Upper lobe of right lung (tissue), 1 donor: ENCODE data around the gene NHSL2. TPM values are rescaled to one million over a fixed set of nuclear protein-coding genes. Genes with fewer than 3 reads are reported as not detected.
A peak's percentile ranks its signal among the peaks of the same experiment; 100 is the strongest.

Experiments
- ATAC-seq: fragments of 200-7000 bp; cut with Tn5 transposase; one replicate; pipeline ENCODE4 v1.9.1; 2020; ENCODE audit warnings: mild to moderate bottlenecking, moderate library complexity
- DNase-seq: peaks from one replicate; pipeline ENCODE4 v3.0.0-alpha.2; 2020
- H3K27ac ChIP-seq: fragments of 200-600 bp; one replicate; pipeline ENCODE4 v1.8.0; 2022
- H3K27me3 ChIP-seq: fragments of 200-600 bp; one replicate; pipeline ENCODE4 v1.8.0; 2022; ENCODE audit warnings: mild to moderate bottlenecking
- H3K36me3 ChIP-seq: fragments of 200-600 bp; one replicate; pipeline ENCODE4 v1.8.0; 2022
- H3K4me1 ChIP-seq: fragments of 200-600 bp; one replicate; pipeline ENCODE4 v1.8.0; 2022
- H3K4me3 ChIP-seq: fragments of 200-600 bp; one replicate; pipeline ENCODE4 v1.8.0; 2022; ENCODE audit warnings: mild to moderate bottlenecking
- H3K9me3 ChIP-seq: fragments of 200-600 bp; one replicate; pipeline ENCODE4 v1.8.0; 2022
- intact Hi-C: fragments of 100-400 bp; cut with DNase I; formaldehyde crosslinking; loops from one replicate; pipeline ENCODE4 v1.11.0; 2022
- total RNA-seq: library from RNA; stranded (reverse); fragmentation: NEBNext Ultra II Directional; extraction: Animal tissue kit (Norgen Biotek cat#: 25700); gene quantifications from one replicate; pipeline ENCODE4 v1.2.1, GENCODE V29; 2021
- TF ChIP-seq, protein P1 (sequence below): fragments of 200-600 bp; IDR thresholded peaks from one replicate; pipeline ENCODE4 v1.8.0; 2022; ENCODE audit warnings: antibody characterized with exemption
- donor health status: DM: no; HTN: yes; CAD: no; lungs with severe emphysema.

NHSL2 gene
- total RNA-seq, 1 donor from 2014 or later = 17.3 TPM

DNA sequence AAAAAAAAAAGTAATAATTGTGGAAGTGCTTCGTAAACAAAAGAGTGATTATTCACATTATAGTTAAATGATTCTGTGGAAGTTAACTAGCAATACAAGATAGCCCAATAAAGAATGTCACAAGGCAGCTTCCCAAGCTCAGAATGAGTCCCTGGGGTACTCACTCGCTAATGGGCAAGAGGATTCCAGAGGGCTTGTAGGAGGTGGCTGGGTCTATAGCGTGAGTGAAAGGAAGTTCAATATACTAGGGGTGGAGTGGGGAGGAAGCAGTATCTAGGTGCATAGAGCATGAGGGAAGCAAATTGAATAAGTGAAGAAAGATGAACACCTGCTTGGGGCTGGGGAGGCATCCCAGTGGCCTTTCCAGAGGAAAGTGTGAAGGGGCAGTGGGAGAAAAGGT, 178.6 kb downstream of the NHSL2 start:
- ATAC-seq = no peak

DNA sequence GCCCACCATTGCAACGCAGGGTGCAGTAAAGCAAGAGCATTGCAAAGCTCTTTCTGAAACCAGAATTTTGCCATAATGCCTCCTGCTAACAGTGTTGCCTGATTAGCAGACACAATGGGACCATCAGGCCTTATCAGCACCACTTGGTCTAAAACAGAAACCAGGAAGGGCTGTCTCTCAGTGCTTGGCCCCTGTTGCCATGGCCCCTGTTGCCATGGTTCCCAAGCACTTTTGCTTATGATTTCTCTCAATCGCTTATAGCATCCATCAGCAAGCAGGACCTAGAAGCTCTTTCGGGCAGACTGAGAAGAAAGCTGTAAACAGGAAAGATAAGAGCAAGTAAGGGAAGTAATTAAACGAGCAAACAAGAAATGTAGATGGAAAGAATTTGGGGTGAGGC, 184.2 kb downstream of the NHSL2 start:
- intact Hi-C loops = no loop called here
- no peaks in the 10 kb centered on the region for H3K4me1 ChIP-seq
- H3K9me3 ChIP-seq = no peaks in the 10 kb centered on the region
- ATAC-seq (peak; percentile 55), DNase-seq (no peak)
- H3K36me3 ChIP-seq = no peaks in the 10 kb centered on the region
- no peak overlapping the region for H3K27ac ChIP-seq
- H3K27me3 ChIP-seq = no peaks in the 10 kb centered on the region
- H3K4me3 ChIP-seq = no peak overlapping the region
- TF ChIP-seq, protein P1, sequence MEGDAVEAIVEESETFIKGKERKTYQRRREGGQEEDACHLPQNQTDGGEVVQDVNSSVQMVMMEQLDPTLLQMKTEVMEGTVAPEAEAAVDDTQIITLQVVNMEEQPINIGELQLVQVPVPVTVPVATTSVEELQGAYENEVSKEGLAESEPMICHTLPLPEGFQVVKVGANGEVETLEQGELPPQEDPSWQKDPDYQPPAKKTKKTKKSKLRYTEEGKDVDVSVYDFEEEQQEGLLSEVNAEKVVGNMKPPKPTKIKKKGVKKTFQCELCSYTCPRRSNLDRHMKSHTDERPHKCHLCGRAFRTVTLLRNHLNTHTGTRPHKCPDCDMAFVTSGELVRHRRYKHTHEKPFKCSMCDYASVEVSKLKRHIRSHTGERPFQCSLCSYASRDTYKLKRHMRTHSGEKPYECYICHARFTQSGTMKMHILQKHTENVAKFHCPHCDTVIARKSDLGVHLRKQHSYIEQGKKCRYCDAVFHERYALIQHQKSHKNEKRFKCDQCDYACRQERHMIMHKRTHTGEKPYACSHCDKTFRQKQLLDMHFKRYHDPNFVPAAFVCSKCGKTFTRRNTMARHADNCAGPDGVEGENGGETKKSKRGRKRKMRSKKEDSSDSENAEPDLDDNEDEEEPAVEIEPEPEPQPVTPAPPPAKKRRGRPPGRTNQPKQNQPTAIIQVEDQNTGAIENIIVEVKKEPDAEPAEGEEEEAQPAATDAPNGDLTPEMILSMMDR = no peak

More for the DNA sequence above, 178.6 kb downstream of the NHSL2 start:
- H3K36me3 ChIP-seq = no peaks in the 10 kb centered on the region
- H3K9me3 ChIP-seq = no peaks in the 10 kb centered on the region
- H3K27me3 ChIP-seq = no peaks in the 10 kb centered on the region
- no peak overlapping the region for H3K27ac ChIP-seq
- TF ChIP-seq, protein P1 = no peak
- no peak for DNase-seq
- intact Hi-C loops = no loop called here
- H3K4me3 ChIP-seq = no peak overlapping the region
- H3K4me1 ChIP-seq = no peaks in the 10 kb centered on the region

DNA sequence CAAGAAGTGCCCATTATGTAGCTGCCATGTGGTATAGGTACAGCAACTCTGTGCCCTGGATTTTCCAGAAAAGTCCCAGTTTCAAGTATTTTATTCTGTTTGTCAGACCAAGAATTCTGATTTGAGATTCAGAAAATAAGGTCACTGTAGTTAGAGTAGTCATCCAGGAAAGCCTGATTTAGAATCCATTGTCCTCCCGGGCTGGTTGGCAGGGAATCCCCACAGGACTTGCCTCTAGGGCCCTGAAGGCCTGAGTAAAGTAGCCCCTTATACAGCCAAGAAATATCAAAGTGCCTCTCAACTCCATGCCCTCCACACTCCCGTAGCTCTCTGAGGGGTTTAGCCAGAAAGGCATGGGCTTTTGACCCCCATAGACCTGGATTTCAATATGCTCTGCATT, 184.7 kb downstream of the NHSL2 start:
- Histone ChIP-seq H3K27ac (peak overlapping the region; percentile 8), H3K4me1 (peaks cover 3% of the 10 kb centered on the region), H3K9me3 (no peaks in the 10 kb centered on the region), H3K36me3 (no peaks in the 10 kb centered on the region), H3K4me3 (no peak overlapping the region), H3K27me3 (no peaks in the 10 kb centered on the region)
- ATAC-seq (no peak), DNase-seq (no peak)
- TF ChIP-seq, protein P1 = no peak
- intact Hi-C loops = no loop called here

DNA sequence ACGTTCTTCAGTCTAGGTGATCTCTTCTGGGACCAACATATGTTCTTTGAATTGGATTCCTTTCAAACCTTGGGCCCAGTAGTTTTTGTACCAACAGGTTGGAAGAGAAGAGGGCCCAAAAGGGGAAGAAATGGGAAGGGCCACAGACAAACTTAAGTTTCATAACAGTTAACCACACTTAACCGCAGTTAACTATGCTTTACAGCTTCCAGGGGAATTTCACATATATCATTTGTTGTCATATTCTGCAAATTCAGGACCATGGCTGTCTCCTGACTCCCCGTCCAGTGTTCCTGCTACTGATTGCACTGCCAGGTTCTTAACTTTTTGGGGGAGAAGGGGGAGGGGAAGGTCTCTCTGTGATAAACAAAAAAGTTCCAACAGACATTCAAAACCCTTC, 186.5 kb downstream of the NHSL2 start:
- Histone ChIP-seq H3K9me3 (no peaks in the 10 kb centered on the region), H3K27ac (no peak overlapping the region), H3K4me3 (no peak overlapping the region), H3K4me1 (peaks cover 14% of the 10 kb centered on the region), H3K36me3 (no peaks in the 10 kb centered on the region), H3K27me3 (no peaks in the 10 kb centered on the region)
- peak; percentile 8 for ATAC-seq
- TF ChIP-seq, protein P1 = no peak
- no peak for DNase-seq
- intact Hi-C loops = no loop called here

- intact Hi-C loops = no loop called here
- ATAC-seq = peak; percentile 56
These were observed 189.6 kb downstream of the NHSL2 start for GRCh38 chrX:72100051-72100755.

More at GRCh38 chrX:72100051-72100755, 189.6 kb downstream of the NHSL2 start:
- H3K9me3 ChIP-seq = no peaks in the 10 kb centered on the region
- no peak for DNase-seq
- no peak overlapping the region for H3K27ac ChIP-seq
- no peak overlapping the region for H3K4me3 ChIP-seq
- H3K27me3 ChIP-seq = no peaks in the 10 kb centered on the region
- H3K36me3 ChIP-seq = no peaks in the 10 kb centered on the region
- H3K4me1 ChIP-seq = peaks cover 14% of the 10 kb centered on the region
- TF ChIP-seq, protein P1 = no peak
